Adrenal gland (tissue), 12 donors: Measurements from ENCODE around the gene PPP1R15A. TPM values are rescaled to one million over a fixed set of nuclear protein-coding genes. Genes with fewer than 3 reads are reported as not detected.
"Not testable (repeated sequence)": the region's sequence is repeated elsewhere in the genome, so short reads cannot be mapped to it uniquely, and the experiment has no call there.

Experiments used
- DNase-seq, 7 donors: peaks; one replicate each; pipeline ENCODE4 v3.0.0-alpha.2; 2019 to 2020
- H3K27ac ChIP-seq, 5 donors: fragments of 200-600 bp; sonication (generic) in 4 of 5; 1 replicate in 3 of 5; 2 replicates in 2 of 5; pipeline versions ENCODE4 v1.5.1 to v1.8.0; 2016 to 2020; ENCODE audit warnings: mild to moderate bottlenecking in 1 of 5
- H3K27me3 ChIP-seq: fragments of 200-600 bp; 2 replicates; pipeline ENCODE4 v1.8.0; 2021
- H3K36me3 ChIP-seq, 2 donors: fragments of 200-600 bp; replicated peaks in 1 of 2; 1 replicate in 1 of 2; 2 replicates in 1 of 2; pipeline versions ENCODE4 v1.5.1 to v1.8.0; 2018 to 2022
- H3K4me1 ChIP-seq, 2 donors: fragments of 200-600 bp; replicated peaks in 1 of 2; 1 replicate in 1 of 2; 2 replicates in 1 of 2; pipeline versions ENCODE4 v1.5.1 to v1.8.0; 2018 to 2021
- H3K4me3 ChIP-seq, 4 donors: fragments of 200-600 bp; sonication (generic) in 3 of 4; one replicate each; pipeline ENCODE4 v1.5.1; 2016 to 2018
- H3K9me3 ChIP-seq, 3 donors: fragments of 200-600 bp; sonication (generic) in 1 of 3; replicated peaks in 1 of 3; 1 replicate in 2 of 3; 2 replicates in 1 of 3; pipeline versions ENCODE4 v1.5.1 to v1.8.0; 2016 to 2021
- CTCF ChIP-seq, 6 experiments: fragments of 450-650 bp in 4 of 6; fragments of 200-600 bp in 2 of 6; sonication (generic) in 1 of 6; IDR thresholded peaks; 1 replicate in 5 of 6; 2 replicates in 1 of 6; pipeline versions ENCODE4 v1.5.1 to v1.8.0; 2016 to 2021; ENCODE audit warnings: antibody characterized with exemption in 6 of 6, mild to moderate bottlenecking in 2 of 6, moderate library complexity in 1 of 6
- POLR2A ChIP-seq, 2 donors: fragments of 450-650 bp; IDR thresholded peaks; one replicate each; pipeline ENCODE4 v1.6.1; 2017; ENCODE audit warnings: antibody characterized with exemption in 2 of 2, mild to moderate bottlenecking in 2 of 2, moderate library complexity in 1 of 2
- WGBS, 4 donors: extraction: QIAGEN DNeasy Blood & Tissue Kit in 2 of 4; methylation state at CpG; one replicate each; pipeline versions ENCODE4 v1.1.5 to v1.1.7; 2013 to 2017; 5-methylcytosine and 5-hydroxymethylcytosine counted together
- intact Hi-C, 2 donors: fragments of 100-400 bp; cut with DNase I; formaldehyde crosslinking; loops; one replicate each; pipeline versions ENCODE4 v1.14.1 to v1.15.0; 2022 to 2023
- polyA plus RNA-seq, 3 donors: library from polyadenylated mRNA; stranded (reverse); fragments of 200-250 nt in 2 of 3; fragments of 350-450 nt in 1 of 3; fragmentation: Illumina TruSeq in 1 of 3; extraction: RNeasy Lipid Tissue Mini Kit (QIAGEN cat#74804) in 1 of 3; gene quantifications; one replicate each; pipeline ENCODE4 v1.2.3, GENCODE V29; 2013 to 2014
- total RNA-seq, 9 donors: library from RNA; depleted of rRNA in 4 of 9; stranded (reverse); fragments of >200 nt in 4 of 9; fragments of 120-200 nt in 1 of 9; fragmentation: NEBNext Ultra II Directional in 1 of 9; extraction: Animal tissue kit (Norgen Biotek cat#: 25700) in 1 of 9; gene quantifications; one replicate each; pipeline versions ENCODE4 v1.1.0 to v1.2.4, GENCODE V29; 2013 to 2023
- donor health status: healthy with polysubstance abuse.
- donor health status: Bipolar disorder and iron deficiency.
- donor health status: DM: yes; HTN: yes; CAD: no.
- donor health status: DM: no; HTN: no; CAD: no.
- donor health status: DM: no; HTN: no; CAD: no.
- donor health status: DM: yes; HTN: yes; CAD: no.

Gene PPP1R15A
- total and polyA plus RNA-seq, 12 donors = 18.2 to 174 (median 43.7) TPM

- 92 to 96% (median 94%) methylated on average over 13 of the region's 13 CpGs for WGBS, 4 donors
- TF ChIP-seq CTCF (IDR thresholded peaks at IDR 0.05) (no peak), POLR2A (IDR thresholded peaks at IDR 0.05) (no peak)
- intact Hi-C loops = loop anchor here in 1 of 2 donors (10.0 kb wide), 1 partner anchor 86 kb away; the partner anchor contains the start of gene FTL
- no peaks in the 10 kb centered on the region for H3K27me3 ChIP-seq
- no peaks in the 10 kb centered on the region for H3K9me3 ChIP-seq
- peaks cover 24 to 25% of the 10 kb centered on the region in 2 donors for H3K4me1 ChIP-seq
- no peak overlapping the region for H3K4me3 ChIP-seq
- peak overlapping the region in 2 of 5 donors; percentile 30 to 60 for H3K27ac ChIP-seq
- H3K36me3 ChIP-seq = peaks cover 0 to 33% of the 10 kb centered on the region in 2 donors
- no peak for DNase-seq
Measured at GRCh38 chr19:48879025-48879637, 6.9 kb downstream of the PPP1R15A start.

- 84 to 96% (median 91%) methylated on average over 9 of the region's 9 CpGs for WGBS, 4 donors
- H3K27ac ChIP-seq = peak overlapping the region in 1 of 5 donors; percentile 60
- intact Hi-C loops = loop anchor here in 1 of 2 donors (10.0 kb wide), 1 partner anchor 85 kb away; the partner anchor contains the start of gene FTL
Measured at GRCh38 chr19:48879696-48880095, 7.5 kb downstream of the PPP1R15A start.

GRCh38 chr19:48881741-48882657, 9.8 kb downstream of the PPP1R15A start:
- DNase-seq = peak in 1 of 7 donors; percentile 52
- Histone ChIP-seq H3K4me1 (no peaks in the 10 kb centered on the region), H3K9me3 (no peaks in the 10 kb centered on the region), H3K27me3 (no peaks in the 10 kb centered on the region), H3K27ac (no peak overlapping the region), H3K4me3 (no peak overlapping the region), H3K36me3 (peaks cover 0 to 9% of the 10 kb centered on the region in 2 donors)
- TF ChIP-seq POLR2A (IDR thresholded peaks at IDR 0.05) (no peak), CTCF (IDR thresholded peaks at IDR 0.05) (no peak)
- intact Hi-C loops = no loop called here
- 77 to 84% (median 81%) methylated on average over 29 to 30 of the region's 30 CpGs for WGBS, 4 donors

More at GRCh38 chr19:48879696-48880095, 7.5 kb downstream of the PPP1R15A start:
- not testable (repeated sequence) for H3K9me3 ChIP-seq, H3K27me3 ChIP-seq, H3K4me3 ChIP-seq, DNase-seq
- peaks cover 18 to 20% of the 10 kb centered on the region in 2 donors for H3K4me1 ChIP-seq
- peaks cover 0 to 28% of the 10 kb centered on the region in 2 donors for H3K36me3 ChIP-seq

GRCh38 chr19:48883726-48884125, 11.5 kb downstream of the PPP1R15A start:
- no peaks in the 10 kb centered on the region for H3K36me3 ChIP-seq
- no peak for TF ChIP-seq CTCF (IDR thresholded peaks at IDR 0.05)
- no peak for TF ChIP-seq POLR2A (IDR thresholded peaks at IDR 0.05)
- H3K27ac ChIP-seq = no peak overlapping the region
- no peaks in the 10 kb centered on the region for H3K27me3 ChIP-seq
- intact Hi-C loops = no loop called here
- no peak for DNase-seq
- 95 to 97% (median 96%) methylated on average over 7 of the region's 7 CpGs for WGBS, 4 donors
- H3K4me1 ChIP-seq = no peaks in the 10 kb centered on the region
- no peak overlapping the region for H3K4me3 ChIP-seq
- no peaks in the 10 kb centered on the region for H3K9me3 ChIP-seq
